Ascending aorta (tissue), 2 donors: ENCODE results near the gene COMMD7. TPM values are rescaled to one million over a fixed set of nuclear protein-coding genes. Genes with fewer than 3 reads are reported as not detected.

ENCODE experiments used
- DNase-seq, 2 donors: peaks; one replicate each; pipeline ENCODE4 v3.0.0-alpha.2; 2019; ENCODE audit warnings: low spot score in 2 of 2
- H3K27ac ChIP-seq, 2 donors: fragments of 200-600 bp; sonication (generic); one replicate each; pipeline ENCODE4 v1.5.1; 2016 to 2017; ENCODE audit warnings: mild to moderate bottlenecking in 1 of 2
- H3K27me3 ChIP-seq: fragments of 200-600 bp; sonication (generic); one replicate; pipeline ENCODE4 v1.5.1; 2017
- H3K36me3 ChIP-seq, 2 donors: fragments of 200-600 bp; sonication (generic); one replicate each; pipeline ENCODE4 v1.5.1; 2016
- H3K4me1 ChIP-seq, 2 donors: fragments of 200-600 bp; sonication (generic); one replicate each; pipeline ENCODE4 v1.5.1; 2016 to 2017; ENCODE audit warnings: mild to moderate bottlenecking in 1 of 2
- H3K4me3 ChIP-seq, 2 donors: fragments of 200-600 bp; sonication (generic); one replicate each; pipeline ENCODE4 v1.5.1; 2016 to 2017; ENCODE audit warnings: mild to moderate bottlenecking in 1 of 2
- H3K9me3 ChIP-seq, 2 donors: fragments of 200-600 bp; sonication (generic); one replicate each; pipeline ENCODE4 v1.5.1; 2016
- CTCF ChIP-seq, 3 experiments: fragments of 200-600 bp in 2 of 3; fragments of 450-650 bp in 1 of 3; sonication (generic) in 2 of 3; IDR thresholded peaks; one replicate each; pipeline ENCODE4 v1.5.1; 2016 to 2019; ENCODE audit warnings: antibody characterized with exemption in 3 of 3, mild to moderate bottlenecking in 1 of 3, moderate library complexity in 1 of 3
- intact Hi-C: fragments of 100-400 bp; cut with DNase I; formaldehyde crosslinking; loops from one replicate; pipeline ENCODE4 v1.15.1; 2023
- total RNA-seq: library from RNA; depleted of rRNA; stranded (reverse); fragments of >200 nt; gene quantifications from one replicate; pipeline ENCODE4 v1.1.0, GENCODE V29; 2016

Gene COMMD7
- total RNA-seq, 1 donor from 2014 or later, result 90.3 TPM

- DNase-seq, result no peak
- Histone ChIP-seq H3K27ac (no peak overlapping the region), H3K4me3 (no peak overlapping the region), H3K27me3 (no peaks in the 10 kb centered on the region), H3K4me1 (no peaks in the 10 kb centered on the region), H3K9me3 (no peaks in the 10 kb centered on the region), H3K36me3 (peaks cover 0 to 3% of the 10 kb centered on the region in 2 donors)
- no peak for TF ChIP-seq CTCF (IDR thresholded peaks at IDR 0.05)
- intact Hi-C loops, result no loop called here
Observed at GRCh38 chr20:32787168-32787567, 43.9 kb upstream of the COMMD7 start.

- H3K27me3 ChIP-seq, result no peaks in the 10 kb centered on the region
- TF ChIP-seq CTCF (IDR thresholded peaks at IDR 0.05), result no peak
- peaks cover 0 to 3% of the 10 kb centered on the region in 2 donors for H3K36me3 ChIP-seq
- H3K9me3 ChIP-seq, result no peaks in the 10 kb centered on the region
- H3K4me3 ChIP-seq, result no peak overlapping the region
- no peaks in the 10 kb centered on the region for H3K4me1 ChIP-seq
- DNase-seq, result no peak
- intact Hi-C loops, result no loop called here
- H3K27ac ChIP-seq, result no peak overlapping the region
Observed at GRCh38 chr20:32786059-32786760, 42.9 kb upstream of the COMMD7 start.

GRCh38 chr20:32784369-32785080, 41.3 kb upstream of the COMMD7 start:
- no peak for TF ChIP-seq CTCF (IDR thresholded peaks at IDR 0.05)
- Histone ChIP-seq H3K4me1 (no peaks in the 10 kb centered on the region), H3K4me3 (no peak overlapping the region), H3K9me3 (no peaks in the 10 kb centered on the region), H3K27ac (no peak overlapping the region), H3K27me3 (no peaks in the 10 kb centered on the region), H3K36me3 (peaks cover 0 to 3% of the 10 kb centered on the region in 2 donors)
- intact Hi-C loops, result no loop called here
- DNase-seq, result no peak

GRCh38 chr20:32780749-32781655, 37.7 kb upstream of the COMMD7 start:
- H3K27me3 ChIP-seq, result no peaks in the 10 kb centered on the region
- intact Hi-C loops, result no loop called here
- no peaks in the 10 kb centered on the region for H3K4me1 ChIP-seq
- no peak overlapping the region for H3K27ac ChIP-seq
- no peaks in the 10 kb centered on the region for H3K36me3 ChIP-seq
- no peak for DNase-seq
- no peaks in the 10 kb centered on the region for H3K9me3 ChIP-seq
- no peak overlapping the region for H3K4me3 ChIP-seq
- no peak for TF ChIP-seq CTCF (IDR thresholded peaks at IDR 0.05)

- no peaks in the 10 kb centered on the region for H3K36me3 ChIP-seq
- H3K4me3 ChIP-seq, result no peak overlapping the region
- no peaks in the 10 kb centered on the region for H3K9me3 ChIP-seq
- H3K4me1 ChIP-seq, result no peaks in the 10 kb centered on the region
- no peaks in the 10 kb centered on the region for H3K27me3 ChIP-seq
- H3K27ac ChIP-seq, result no peak overlapping the region
- no peak for DNase-seq
- intact Hi-C loops, result no loop called here
- TF ChIP-seq CTCF (IDR thresholded peaks at IDR 0.05), result no peak
Observed at GRCh38 chr20:32780278-32780677, 37.0 kb upstream of the COMMD7 start.
